GM23338 (cell line): ENCODE results near the gene TAF1D.

Experiments used
- CREB1 ChIP-seq: fragments of 250-450 bp; sonication (Bioruptor Pico); IDR thresholded peaks from 2 replicates; pipeline ENCODE4 v1.5.0; 2020; ENCODE audit warnings: low read depth, mild to moderate bottlenecking, moderate library complexity
- EZH2 ChIP-seq: fragments of 200-600 bp; sonication (generic); IDR thresholded peaks from one replicate; pipeline ENCODE4 v1.8.0; 2017; ENCODE audit warnings: antibody characterized with exemption, mild to moderate bottlenecking, low read depth; ENCODE audit not compliant: unreplicated experiment
- EZH2phosphoT487 ChIP-seq: fragments of 200-600 bp; sonication (generic); IDR thresholded peaks from one replicate; pipeline ENCODE4 v1.8.1; 2018; ENCODE audit warnings: antibody characterized with exemption; ENCODE audit not compliant: unreplicated experiment
- JUNB ChIP-seq: IDR thresholded peaks from one replicate; pipeline ENCODE4 v1.6.1; 2016; ENCODE audit warnings: antibody characterized with exemption; ENCODE audit not compliant: unreplicated experiment
- POLR2AphosphoS5 ChIP-seq: IDR thresholded peaks from 2 replicates; pipeline ENCODE4 v1.6.1; 2016; ENCODE audit warnings: antibody characterized with exemption, low read depth
- ZNF331 ChIP-seq: fragments of 250-450 bp; sonication (Bioruptor Pico); IDR thresholded peaks from 2 replicates; pipeline ENCODE4 v1.5.0; 2020; ENCODE audit warnings: low read depth, mild to moderate bottlenecking, moderate library complexity
- TF ChIP-seq, protein P1 (sequence below), 2 experiments: fragments of 200-600 bp in 1 of 2; sonication (generic) in 1 of 2; conservative IDR thresholded peaks; 2 replicates each; pipeline versions ENCODE4 v1.5.1 to v1.6.1; 2016 to 2017; ENCODE audit warnings: antibody characterized with exemption in 2 of 2, low read depth in 2 of 2, mild to moderate bottlenecking in 2 of 2, moderate library complexity in 1 of 2
- TF ChIP-seq, protein P2 (sequence below): IDR thresholded peaks from 2 replicates; pipeline ENCODE4 v1.6.1; 2016; ENCODE audit warnings: antibody characterized with exemption
- TF ChIP-seq, protein P3 (sequence below): IDR thresholded peaks from one replicate; pipeline ENCODE4 v1.6.1; 2018; ENCODE audit warnings: antibody characterized with exemption; ENCODE audit not compliant: unreplicated experiment

DNA sequence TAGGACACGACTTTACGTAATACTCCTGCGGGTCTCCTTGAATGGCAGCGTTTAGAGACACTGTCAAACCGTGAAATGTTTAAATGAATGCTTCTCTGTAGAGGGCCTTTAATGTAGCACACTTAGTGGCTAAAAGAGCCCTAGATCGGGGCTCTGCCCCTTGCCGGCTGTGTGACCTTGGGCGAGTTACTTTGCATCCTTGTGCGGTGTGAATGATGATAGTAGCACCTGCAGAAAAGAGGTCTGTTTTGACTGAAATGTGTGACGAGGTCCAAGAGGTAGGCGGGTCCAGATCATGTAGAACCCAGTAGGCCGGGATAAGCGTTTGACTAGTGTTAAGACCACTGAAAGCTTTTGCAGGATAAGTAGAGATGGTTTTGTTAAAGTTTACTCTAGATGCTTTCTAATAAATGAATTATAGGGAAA is 43.7 kb upstream of the TAF1D start:
- TF ChIP-seq, protein P1, sequence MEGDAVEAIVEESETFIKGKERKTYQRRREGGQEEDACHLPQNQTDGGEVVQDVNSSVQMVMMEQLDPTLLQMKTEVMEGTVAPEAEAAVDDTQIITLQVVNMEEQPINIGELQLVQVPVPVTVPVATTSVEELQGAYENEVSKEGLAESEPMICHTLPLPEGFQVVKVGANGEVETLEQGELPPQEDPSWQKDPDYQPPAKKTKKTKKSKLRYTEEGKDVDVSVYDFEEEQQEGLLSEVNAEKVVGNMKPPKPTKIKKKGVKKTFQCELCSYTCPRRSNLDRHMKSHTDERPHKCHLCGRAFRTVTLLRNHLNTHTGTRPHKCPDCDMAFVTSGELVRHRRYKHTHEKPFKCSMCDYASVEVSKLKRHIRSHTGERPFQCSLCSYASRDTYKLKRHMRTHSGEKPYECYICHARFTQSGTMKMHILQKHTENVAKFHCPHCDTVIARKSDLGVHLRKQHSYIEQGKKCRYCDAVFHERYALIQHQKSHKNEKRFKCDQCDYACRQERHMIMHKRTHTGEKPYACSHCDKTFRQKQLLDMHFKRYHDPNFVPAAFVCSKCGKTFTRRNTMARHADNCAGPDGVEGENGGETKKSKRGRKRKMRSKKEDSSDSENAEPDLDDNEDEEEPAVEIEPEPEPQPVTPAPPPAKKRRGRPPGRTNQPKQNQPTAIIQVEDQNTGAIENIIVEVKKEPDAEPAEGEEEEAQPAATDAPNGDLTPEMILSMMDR (conservative IDR thresholded peaks at IDR 0.05; ENCODE audit: low read depth in 2 of 2), result no peak; a peak in 1 of 4 replicates
- no peak for TF ChIP-seq POLR2AphosphoS5
- no peak; the same call in none of the 2 replicates for TF ChIP-seq CREB1 (CRISPR knock-in tag)
- TF ChIP-seq EZH2, result no peak
- TF ChIP-seq, protein P2, sequence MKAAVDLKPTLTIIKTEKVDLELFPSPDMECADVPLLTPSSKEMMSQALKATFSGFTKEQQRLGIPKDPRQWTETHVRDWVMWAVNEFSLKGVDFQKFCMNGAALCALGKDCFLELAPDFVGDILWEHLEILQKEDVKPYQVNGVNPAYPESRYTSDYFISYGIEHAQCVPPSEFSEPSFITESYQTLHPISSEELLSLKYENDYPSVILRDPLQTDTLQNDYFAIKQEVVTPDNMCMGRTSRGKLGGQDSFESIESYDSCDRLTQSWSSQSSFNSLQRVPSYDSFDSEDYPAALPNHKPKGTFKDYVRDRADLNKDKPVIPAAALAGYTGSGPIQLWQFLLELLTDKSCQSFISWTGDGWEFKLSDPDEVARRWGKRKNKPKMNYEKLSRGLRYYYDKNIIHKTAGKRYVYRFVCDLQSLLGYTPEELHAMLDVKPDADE, result no peak
- TF ChIP-seq, protein P3, sequence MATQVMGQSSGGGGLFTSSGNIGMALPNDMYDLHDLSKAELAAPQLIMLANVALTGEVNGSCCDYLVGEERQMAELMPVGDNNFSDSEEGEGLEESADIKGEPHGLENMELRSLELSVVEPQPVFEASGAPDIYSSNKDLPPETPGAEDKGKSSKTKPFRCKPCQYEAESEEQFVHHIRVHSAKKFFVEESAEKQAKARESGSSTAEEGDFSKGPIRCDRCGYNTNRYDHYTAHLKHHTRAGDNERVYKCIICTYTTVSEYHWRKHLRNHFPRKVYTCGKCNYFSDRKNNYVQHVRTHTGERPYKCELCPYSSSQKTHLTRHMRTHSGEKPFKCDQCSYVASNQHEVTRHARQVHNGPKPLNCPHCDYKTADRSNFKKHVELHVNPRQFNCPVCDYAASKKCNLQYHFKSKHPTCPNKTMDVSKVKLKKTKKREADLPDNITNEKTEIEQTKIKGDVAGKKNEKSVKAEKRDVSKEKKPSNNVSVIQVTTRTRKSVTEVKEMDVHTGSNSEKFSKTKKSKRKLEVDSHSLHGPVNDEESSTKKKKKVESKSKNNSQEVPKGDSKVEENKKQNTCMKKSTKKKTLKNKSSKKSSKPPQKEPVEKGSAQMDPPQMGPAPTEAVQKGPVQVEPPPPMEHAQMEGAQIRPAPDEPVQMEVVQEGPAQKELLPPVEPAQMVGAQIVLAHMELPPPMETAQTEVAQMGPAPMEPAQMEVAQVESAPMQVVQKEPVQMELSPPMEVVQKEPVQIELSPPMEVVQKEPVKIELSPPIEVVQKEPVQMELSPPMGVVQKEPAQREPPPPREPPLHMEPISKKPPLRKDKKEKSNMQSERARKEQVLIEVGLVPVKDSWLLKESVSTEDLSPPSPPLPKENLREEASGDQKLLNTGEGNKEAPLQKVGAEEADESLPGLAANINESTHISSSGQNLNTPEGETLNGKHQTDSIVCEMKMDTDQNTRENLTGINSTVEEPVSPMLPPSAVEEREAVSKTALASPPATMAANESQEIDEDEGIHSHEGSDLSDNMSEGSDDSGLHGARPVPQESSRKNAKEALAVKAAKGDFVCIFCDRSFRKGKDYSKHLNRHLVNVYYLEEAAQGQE, result no peak
- no peak for TF ChIP-seq ZNF331 (CRISPR knock-in tag)
- no peak for TF ChIP-seq JUNB
- TF ChIP-seq EZH2phosphoT487, result no peak
